ENCODE data around the gene EXOC3L4. TPM values are rescaled to one million over a fixed set of nuclear protein-coding genes. Genes with fewer than 3 reads are reported as not detected.

The EXOC3L4 gene
- total and polyA plus RNA-seq, 2 of the 8 experiments (the other 6 are each of a cell fraction or from before 2014, with no cell fraction given), result 0.45 to 0.57 TPM

DNA sequence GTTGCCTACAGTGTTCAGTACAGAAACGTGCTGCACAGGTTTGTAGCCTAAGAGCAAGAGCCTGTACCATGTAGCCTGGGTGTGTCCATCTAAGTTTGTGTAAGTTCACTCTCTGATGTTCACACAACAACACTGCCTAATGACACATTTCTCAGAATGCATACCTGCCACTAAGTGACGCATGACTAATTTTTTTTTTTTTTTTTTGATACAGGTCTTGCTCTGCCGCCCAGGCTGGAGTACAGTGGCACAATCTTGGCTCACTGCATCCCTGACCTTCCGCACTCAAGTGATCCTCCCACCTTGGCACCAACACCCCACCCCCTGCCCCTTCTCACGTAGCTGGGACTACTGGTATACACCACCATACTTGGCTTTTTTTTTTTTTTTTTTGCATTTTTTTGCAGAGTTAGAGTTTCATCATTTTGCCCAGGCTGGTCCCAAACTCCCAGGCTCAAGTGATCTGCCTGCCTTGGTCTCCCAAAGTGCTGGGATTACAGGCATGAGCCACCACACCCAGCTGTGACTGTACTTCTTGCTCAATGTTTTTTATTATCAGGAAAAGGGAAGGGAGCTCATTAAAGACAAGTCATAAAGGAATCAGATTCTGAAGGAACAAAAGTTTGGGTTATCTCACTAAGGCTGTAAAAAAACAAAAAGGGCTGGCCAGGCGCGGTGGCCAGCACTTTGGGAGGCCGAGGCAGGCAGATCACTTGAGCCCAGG, 27.1 kb upstream of the EXOC3L4 start (continued):
- TF ChIP-seq, protein P1, sequence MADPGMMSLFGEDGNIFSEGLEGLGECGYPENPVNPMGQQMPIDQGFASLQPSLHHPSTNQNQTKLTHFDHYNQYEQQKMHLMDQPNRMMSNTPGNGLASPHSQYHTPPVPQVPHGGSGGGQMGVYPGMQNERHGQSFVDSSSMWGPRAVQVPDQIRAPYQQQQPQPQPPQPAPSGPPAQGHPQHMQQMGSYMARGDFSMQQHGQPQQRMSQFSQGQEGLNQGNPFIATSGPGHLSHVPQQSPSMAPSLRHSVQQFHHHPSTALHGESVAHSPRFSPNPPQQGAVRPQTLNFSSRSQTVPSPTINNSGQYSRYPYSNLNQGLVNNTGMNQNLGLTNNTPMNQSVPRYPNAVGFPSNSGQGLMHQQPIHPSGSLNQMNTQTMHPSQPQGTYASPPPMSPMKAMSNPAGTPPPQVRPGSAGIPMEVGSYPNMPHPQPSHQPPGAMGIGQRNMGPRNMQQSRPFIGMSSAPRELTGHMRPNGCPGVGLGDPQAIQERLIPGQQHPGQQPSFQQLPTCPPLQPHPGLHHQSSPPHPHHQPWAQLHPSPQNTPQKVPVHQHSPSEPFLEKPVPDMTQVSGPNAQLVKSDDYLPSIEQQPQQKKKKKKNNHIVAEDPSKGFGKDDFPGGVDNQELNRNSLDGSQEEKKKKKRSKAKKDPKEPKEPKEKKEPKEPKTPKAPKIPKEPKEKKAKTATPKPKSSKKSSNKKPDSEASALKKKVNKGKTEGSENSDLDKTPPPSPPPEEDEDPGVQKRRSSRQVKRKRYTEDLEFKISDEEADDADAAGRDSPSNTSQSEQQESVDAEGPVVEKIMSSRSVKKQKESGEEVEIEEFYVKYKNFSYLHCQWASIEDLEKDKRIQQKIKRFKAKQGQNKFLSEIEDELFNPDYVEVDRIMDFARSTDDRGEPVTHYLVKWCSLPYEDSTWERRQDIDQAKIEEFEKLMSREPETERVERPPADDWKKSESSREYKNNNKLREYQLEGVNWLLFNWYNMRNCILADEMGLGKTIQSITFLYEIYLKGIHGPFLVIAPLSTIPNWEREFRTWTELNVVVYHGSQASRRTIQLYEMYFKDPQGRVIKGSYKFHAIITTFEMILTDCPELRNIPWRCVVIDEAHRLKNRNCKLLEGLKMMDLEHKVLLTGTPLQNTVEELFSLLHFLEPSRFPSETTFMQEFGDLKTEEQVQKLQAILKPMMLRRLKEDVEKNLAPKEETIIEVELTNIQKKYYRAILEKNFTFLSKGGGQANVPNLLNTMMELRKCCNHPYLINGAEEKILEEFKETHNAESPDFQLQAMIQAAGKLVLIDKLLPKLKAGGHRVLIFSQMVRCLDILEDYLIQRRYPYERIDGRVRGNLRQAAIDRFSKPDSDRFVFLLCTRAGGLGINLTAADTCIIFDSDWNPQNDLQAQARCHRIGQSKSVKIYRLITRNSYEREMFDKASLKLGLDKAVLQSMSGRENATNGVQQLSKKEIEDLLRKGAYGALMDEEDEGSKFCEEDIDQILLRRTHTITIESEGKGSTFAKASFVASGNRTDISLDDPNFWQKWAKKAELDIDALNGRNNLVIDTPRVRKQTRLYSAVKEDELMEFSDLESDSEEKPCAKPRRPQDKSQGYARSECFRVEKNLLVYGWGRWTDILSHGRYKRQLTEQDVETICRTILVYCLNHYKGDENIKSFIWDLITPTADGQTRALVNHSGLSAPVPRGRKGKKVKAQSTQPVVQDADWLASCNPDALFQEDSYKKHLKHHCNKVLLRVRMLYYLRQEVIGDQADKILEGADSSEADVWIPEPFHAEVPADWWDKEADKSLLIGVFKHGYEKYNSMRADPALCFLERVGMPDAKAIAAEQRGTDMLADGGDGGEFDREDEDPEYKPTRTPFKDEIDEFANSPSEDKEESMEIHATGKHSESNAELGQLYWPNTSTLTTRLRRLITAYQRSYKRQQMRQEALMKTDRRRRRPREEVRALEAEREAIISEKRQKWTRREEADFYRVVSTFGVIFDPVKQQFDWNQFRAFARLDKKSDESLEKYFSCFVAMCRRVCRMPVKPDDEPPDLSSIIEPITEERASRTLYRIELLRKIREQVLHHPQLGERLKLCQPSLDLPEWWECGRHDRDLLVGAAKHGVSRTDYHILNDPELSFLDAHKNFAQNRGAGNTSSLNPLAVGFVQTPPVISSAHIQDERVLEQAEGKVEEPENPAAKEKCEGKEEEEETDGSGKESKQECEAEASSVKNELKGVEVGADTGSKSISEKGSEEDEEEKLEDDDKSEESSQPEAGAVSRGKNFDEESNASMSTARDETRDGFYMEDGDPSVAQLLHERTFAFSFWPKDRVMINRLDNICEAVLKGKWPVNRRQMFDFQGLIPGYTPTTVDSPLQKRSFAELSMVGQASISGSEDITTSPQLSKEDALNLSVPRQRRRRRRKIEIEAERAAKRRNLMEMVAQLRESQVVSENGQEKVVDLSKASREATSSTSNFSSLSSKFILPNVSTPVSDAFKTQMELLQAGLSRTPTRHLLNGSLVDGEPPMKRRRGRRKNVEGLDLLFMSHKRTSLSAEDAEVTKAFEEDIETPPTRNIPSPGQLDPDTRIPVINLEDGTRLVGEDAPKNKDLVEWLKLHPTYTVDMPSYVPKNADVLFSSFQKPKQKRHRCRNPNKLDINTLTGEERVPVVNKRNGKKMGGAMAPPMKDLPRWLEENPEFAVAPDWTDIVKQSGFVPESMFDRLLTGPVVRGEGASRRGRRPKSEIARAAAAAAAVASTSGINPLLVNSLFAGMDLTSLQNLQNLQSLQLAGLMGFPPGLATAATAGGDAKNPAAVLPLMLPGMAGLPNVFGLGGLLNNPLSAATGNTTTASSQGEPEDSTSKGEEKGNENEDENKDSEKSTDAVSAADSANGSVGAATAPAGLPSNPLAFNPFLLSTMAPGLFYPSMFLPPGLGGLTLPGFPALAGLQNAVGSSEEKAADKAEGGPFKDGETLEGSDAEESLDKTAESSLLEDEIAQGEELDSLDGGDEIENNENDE (IDR thresholded peaks at IDR 0.05; ENCODE audit: insufficient replicate concordance, low read length), result no peak
- TF ChIP-seq TBP (IDR thresholded peaks at IDR 0.05; ENCODE audit: low read depth, low read length), result no peak

Measured in H1 (cell line).